ENCODE measurements around the gene TMTC4.
A peak's percentile ranks its signal among the peaks of the same experiment; 100 is the strongest.
"Not testable (repeated sequence)": the region's sequence is repeated elsewhere in the genome, so short reads cannot be mapped to it uniquely, and the experiment has no call there.

Gene TMTC4, protein sequence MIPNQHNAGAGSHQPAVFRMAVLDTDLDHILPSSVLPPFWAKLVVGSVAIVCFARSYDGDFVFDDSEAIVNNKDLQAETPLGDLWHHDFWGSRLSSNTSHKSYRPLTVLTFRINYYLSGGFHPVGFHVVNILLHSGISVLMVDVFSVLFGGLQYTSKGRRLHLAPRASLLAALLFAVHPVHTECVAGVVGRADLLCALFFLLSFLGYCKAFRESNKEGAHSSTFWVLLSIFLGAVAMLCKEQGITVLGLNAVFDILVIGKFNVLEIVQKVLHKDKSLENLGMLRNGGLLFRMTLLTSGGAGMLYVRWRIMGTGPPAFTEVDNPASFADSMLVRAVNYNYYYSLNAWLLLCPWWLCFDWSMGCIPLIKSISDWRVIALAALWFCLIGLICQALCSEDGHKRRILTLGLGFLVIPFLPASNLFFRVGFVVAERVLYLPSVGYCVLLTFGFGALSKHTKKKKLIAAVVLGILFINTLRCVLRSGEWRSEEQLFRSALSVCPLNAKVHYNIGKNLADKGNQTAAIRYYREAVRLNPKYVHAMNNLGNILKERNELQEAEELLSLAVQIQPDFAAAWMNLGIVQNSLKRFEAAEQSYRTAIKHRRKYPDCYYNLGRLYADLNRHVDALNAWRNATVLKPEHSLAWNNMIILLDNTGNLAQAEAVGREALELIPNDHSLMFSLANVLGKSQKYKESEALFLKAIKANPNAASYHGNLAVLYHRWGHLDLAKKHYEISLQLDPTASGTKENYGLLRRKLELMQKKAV

DNA sequence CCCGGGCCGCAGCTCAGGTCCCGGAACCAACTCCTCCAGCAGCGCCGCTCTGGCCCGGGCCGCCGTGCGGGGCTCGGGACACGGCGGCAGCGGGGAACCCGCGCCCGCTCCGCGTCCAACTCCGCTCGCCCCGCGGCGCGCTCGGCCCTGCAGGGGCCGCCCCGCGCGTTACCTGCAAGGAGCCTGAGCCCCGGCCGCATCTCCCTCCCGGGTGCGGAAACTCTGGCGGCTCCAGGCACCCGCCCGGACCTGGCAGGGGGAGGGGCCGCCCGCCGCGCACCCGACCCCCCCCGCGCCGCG lies at the start of gene TMTC4:
TSS of gene TMTC4 (minus strand) at position 224 of the 300 bp plus-strand sequence. CDS start 4,433 bp downstream, outside the sequence.
- DNase-seq (ENCODE audit: low read depth in 1 of 2, low spot score in 1 of 2): no peak

DNA sequence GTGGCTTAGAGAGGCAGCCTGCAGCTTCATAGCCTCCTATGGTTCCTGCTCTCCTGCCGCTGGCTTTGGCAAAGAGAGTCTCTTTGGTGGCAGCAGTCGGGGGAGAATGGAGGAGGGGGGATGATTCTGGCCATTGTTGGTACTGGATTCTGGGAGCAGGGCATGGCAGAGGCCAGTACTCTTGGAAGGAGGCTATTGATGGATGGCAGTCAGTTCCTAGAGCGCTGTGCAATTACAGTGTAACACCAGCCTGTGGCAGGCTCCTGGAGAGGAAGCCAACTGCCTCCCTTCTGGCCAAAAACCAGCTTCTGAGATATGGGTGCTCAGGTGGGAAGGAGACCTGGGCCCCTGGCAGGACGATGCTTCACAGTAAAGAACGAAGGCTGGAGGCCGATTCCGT lies 47.9 kb upstream of the TMTC4 start:
- no peak for DNase-seq (ENCODE audit: low read depth in 1 of 2, low spot score in 1 of 2)

DNA sequence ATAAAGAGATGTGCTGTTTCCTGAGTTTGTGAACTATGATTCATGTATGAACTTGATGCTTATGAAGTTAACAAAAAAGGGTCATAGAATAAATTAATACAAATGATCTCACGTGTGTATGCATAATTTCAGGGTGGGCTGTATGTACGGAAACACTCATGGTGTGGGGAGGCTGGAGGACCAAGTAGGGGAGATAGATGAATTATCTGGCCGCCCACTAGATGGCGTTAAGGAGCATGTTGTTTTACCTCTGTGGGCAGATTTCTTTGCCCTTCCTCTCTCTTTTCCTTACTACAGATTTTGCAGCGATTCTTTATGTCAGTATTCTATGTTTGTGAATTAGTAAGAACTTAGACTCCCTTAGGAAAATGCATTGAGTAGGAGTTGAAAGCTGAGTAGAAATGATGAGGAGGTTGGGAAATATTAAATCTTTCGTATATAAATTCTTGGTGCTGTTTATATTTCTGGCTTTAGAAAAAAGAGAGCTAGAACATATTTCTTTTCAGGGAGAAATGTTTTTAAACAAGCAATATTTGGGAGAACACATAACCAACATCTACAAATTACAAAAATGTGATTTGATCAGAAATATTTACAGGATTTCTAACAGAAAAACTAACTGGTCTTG lies 47.4 kb upstream of the TMTC4 start:
- DNase-seq (ENCODE audit: low read depth in 1 of 2, low spot score in 1 of 2): peak in 1 of 2 donors; percentile 41

DNA sequence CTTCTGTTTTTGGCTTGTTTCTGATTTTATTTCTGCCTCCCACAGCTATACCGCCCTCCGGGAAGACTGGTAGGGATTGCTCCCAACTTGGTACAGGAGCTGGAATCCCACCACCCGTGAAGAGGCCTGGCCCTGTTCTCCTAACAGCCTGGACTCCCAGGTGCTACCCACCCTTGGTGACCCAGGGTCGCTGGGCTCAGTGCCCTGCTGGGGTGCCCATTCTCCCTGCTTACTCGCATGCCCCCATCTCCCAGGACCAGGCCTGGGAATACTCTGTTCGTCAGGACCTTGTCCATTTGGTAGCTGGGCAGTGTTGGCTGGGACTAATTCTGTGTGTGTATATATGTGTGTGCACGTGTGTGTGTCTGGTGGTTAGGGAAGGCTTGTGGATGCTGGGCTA lies 41.0 kb upstream of the TMTC4 start:
- DNase-seq (ENCODE audit: low read depth in 1 of 2, low spot score in 1 of 2): no peak

DNA sequence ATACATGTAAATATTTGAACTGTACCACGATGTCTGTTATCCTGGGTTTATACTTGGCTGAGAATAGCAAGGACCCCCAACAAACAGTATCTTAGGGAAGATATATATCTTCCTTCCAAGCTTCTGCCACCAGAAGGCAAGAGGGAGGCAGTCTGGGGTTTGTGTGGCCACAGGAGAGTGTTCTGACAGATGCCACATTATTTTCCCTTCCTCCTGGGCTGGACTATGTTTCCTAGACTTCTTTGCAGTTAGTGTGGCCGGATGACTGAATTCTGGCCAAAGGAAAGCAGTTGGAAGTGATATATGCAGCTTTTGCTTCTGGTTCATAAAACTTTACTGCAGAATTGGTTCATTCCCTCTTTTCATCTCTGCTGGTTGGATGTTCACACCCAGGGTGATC lies 39.9 kb upstream of the TMTC4 start:
- no peak for DNase-seq (ENCODE audit: low read depth in 1 of 2, low spot score in 1 of 2)

DNA sequence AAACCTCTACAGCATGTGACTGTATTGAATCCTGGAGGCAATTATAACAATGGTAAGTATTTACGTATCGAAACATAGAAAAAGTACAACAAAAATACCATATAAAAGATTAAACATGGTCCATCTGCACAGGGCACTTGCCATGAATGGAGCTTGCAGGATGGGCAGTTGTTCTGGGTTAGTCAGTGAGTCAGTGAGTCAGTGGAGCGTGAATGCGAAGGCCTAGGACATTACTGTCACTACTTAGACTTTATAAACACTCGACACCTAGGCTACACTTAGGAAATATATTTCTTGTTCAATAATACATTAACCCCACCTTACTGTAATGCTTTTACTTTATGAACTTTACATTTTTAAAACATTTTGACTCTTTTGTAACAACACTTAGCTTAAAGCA lies 35.6 kb upstream of the TMTC4 start:
- no peak for DNase-seq (ENCODE audit: low read depth in 1 of 2, low spot score in 1 of 2)

DNA sequence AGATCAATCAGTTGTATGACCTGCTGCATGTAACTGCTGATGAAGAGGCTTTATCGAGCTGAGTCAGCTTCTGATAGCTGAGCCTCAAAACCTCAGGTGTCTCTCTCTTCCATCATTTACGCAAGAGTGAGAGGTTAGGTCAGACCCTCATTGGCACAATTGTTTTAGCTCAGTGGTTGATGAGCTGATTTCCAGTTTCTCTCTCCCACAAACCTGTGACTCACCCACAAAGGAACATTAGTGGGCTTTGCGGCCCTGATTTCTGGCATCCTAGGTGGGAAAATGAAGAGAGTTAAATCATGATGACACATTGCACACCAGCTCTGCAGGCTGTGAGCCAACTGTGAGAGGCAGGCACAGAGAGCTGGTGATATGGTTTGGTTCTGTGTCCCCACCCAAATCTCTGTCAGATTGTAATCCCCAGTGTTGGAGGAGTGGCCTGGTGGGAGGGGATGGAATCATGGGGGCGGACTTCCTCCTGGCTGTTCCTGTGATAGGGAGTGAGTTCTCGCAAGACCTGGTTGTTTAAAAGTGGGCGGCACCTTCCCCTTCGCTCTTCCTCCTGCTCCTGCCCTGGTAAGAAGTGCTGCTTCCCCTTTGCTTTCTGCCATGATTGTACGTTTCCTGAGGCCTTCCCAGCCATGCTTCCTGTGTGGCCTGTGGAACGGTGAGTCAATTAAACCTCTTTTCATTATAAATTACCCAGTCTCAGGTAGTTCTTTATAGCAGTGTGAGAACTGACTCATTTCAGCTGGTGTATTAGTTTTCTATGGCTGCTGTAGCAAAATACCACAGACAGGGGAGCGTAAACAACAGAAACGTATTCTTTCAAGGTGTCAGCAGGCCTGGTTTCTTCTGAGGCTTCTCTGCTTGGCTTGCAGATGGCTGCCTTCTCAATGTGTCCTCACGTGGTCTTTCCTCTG lies 33.5 kb upstream of the TMTC4 start:
- no peak for DNase-seq (ENCODE audit: low read depth in 1 of 2, low spot score in 1 of 2)

DNA sequence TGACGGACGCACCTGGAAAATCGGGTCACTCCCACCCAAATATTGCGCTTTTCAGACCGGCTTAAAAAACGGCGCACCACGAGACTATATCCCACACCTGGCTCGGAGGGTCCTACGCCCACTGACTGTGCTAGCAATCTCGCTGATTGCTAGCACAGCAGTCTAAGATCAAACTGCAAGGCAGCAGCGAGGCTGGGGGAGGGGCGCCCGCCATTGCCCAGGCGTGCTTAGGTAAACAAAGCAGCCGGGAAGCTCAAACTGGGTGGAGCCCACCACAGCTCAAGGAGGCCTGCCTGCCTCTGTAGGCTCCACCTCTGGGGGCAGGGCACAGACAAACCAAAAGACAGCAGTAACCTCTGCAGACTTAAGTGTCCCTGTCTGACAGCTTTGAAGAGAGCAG lies 23.7 kb upstream of the TMTC4 start:
- DNase-seq (ENCODE audit: low read depth in 1 of 2, low spot score in 1 of 2): not testable (repeated sequence)

DNA sequence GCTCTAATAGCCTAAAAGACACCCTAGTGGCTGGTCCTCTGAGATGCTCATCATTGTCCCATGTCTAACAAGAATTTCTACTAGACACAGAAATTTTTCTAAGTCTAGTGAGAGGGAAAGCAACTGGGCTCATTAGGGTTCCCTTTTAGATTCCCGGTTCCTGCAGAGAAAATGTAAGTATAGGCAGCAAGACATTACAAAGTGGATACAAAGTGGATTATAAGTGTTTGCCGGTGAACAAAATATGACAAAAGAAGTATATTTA lies 20.8 kb upstream of the TMTC4 start:
- DNase-seq (ENCODE audit: low read depth in 1 of 2, low spot score in 1 of 2): no peak

DNA sequence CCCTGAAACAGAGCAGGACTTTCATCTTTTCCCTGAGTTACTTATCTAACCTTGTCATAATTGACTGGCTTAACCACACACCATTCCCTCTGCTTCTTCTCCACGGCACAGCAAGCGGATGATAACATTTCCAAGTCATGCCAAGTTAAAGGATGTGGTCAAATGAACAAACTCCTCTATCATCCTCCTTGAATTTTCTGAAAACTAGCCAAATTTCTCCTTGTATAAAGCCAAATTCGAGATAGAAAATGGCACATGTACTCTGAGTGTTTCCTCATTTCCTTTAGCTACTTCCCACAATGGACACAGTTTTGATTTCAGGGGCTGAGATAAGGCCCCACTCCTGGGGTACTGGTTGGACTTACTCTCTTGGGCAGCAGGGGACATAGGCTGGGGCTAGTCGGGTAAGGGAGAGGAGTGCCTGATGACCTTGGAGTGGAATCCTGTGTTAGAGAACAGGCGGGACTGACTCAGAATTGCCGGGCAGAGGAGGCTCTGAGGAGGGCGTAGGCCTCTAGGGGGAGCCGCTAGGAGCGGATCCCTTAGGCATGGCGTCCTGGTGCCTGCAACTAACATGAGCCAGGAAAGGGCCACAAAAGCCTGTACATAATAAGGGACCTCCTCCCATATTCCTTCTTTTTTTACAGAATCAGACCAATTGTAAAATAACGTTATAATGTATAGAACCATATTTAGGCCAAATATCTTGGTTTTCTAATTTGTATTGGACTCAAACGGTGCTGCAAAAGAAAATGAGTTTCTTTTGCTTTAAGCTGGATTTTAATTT lies 20.3 kb upstream of the TMTC4 start:
- DNase-seq (ENCODE audit: low read depth in 1 of 2, low spot score in 1 of 2): no peak

DNA sequence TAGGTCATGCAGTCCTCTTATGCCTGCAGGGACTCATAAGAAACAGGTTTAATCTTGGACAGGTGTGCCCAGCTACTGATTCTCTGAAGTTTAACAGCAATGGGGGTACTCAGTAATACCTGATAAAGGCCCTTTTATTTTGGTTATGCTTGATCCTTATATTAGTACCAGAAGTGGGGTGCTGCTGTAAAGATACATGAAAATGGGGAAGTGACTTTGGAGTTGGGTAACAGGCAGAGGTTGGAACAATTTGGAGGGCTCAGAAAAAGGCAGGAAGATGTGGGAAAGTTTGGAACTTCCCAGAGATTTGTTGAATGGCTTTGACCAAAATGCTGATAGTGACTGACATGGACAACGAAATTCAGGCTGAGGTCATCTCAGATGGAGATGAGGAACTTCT lies 14.6 kb upstream of the TMTC4 start:
- DNase-seq (ENCODE audit: low read depth in 1 of 2, low spot score in 1 of 2): no peak

DNA sequence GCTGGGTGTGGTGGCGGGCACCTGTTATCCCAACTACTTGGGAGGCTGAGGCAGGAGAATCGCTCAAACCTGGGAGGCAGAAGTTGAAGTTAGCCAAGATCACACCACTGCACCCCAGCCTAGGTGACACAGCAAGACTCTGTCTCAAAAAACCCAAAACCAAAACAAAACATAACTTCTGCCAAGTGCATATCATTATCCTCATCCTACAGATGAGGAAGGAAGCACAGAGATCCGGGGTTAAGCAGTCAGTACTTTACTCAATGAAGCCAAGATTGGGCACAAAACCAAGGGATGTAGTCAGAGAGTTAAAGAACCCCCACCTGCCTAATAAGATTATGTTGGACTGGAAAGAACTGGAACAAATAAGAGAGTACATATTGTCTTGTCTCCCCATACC lies 5.5 kb upstream of the TMTC4 start:
- no peak for DNase-seq (ENCODE audit: low read depth in 1 of 2, low spot score in 1 of 2)

DNA sequence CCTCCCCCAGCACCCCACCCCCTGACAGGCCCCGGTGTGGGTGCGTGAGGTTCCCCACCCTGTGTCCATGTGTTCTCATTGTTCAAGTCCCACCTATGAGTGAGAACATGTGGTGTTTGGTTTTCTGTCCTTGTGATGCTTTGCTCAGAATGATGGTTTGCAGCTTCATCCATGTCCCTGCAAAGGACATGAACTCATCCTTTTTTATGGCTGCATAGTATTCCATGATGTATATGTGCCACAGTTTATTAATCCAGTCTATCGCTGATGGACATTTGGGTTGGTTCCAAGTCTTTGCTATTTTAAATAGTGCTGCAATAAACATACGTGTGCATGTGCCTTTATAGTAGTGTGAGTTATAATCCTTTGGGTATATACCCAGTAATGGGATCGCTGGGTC lies 2.5 kb upstream of the TMTC4 start:
- DNase-seq (ENCODE audit: low read depth in 1 of 2, low spot score in 1 of 2): not testable (repeated sequence)

DNA sequence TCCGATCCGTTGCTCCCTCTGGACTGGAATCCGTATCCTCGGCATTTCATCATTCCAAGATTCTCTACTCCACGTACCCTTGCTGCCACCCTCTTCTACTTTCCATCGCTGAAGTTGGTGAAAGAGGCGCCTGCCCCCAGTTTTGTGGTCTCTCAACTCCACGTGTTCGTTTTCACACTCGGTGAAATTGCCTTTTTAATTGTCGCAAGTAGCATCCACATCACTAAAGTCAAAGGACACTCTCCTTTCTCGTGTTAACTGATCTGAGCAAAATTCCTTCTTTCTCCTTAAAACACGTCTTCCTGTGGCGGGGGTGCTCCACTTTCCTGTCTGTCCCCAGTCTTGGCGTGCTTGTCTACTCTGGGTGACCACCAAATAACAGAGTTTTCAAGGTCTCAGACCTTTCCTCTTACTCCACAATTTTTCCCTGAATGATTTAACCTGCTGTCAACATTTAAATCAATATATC lies 1.1 kb upstream of the TMTC4 start:
- no peak for DNase-seq (ENCODE audit: low read depth in 1 of 2, low spot score in 1 of 2)

DNA sequence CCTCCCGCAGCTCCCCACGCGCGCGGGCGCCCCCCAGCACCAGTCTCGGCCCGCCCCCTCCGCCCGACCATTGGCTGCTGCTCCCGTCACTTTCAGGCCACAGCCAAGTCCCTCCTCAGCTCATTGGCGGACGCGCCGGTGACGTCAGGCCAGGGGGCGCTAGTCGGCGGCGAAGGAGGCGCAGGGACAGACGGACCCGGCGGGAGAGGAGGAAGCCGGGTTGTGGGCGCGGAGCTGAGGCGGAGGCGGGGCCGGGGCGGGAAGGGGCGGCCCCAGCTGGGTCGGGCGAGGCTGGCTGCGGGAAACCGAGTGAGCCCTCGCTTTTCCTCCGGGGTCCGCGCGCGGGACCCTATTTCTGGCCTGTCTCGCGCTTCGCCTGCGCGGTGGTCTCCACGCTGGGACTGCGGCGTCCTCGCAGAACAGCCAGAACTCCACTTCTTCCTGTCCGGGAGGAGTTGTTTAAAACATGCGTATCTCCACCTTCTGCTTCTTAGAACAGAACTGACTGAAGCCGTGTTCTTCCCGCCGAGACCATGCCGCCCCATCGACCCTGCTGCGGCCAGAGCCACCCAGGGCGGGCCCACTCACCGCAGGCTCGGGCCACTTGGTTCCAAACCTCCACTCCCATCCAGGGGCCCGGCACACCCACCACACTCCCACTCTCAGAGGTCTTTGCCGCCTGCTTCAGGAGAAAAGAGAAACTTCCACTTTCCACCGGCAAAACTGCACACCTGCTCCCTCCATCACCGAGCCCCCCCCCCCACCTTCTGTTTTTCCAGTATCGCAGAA lies 471 bp upstream of the TMTC4 start:
- peak; percentile 98 to 100 for DNase-seq (ENCODE audit: low read depth in 1 of 2, low spot score in 1 of 2)

DNA sequence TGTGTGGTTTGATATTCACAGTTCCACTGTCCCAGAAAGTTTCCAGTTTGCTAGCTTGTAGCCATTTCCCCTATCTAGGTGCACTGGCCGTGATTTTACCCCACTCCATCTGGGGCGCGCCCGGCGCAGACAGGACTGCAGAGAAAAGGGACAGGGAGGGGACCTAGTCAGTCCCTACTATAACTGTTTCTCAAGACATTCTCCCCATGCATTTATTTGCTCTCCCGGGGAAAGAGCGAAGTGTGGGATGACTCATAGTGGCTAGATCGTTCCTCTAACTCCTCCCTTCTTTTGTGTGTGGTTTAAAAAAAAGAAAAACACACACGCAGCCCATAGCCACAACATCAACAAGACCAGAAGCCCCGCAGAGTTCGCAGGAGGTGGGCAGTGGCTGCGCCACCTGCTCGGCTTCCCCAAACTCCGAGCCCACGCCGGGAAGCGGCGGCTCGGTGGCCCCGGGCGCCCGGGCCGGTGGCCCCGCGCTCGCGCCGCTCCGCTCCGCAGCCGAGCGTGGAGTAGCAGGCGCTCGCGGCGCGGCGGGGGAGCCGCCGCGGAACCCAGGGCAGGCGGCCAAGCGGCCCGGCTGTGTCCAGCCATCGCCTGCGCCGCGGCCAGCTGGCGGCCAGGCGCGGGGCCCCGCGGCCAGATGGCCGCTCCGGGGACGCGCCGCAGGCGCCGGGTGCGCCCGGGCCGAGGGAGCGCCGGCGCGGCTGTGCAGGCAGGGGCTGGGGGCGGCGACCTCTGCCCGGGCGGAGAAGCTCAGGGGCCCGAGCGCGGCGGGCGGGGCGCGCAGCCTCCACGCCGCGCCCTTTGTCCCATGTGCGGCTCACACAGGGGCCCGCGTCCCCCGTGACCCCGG lies 653 bp downstream of the TMTC4 start:
- DNase-seq (ENCODE audit: low read depth in 1 of 2, low spot score in 1 of 2): peak; percentile 16 to 50

DNA sequence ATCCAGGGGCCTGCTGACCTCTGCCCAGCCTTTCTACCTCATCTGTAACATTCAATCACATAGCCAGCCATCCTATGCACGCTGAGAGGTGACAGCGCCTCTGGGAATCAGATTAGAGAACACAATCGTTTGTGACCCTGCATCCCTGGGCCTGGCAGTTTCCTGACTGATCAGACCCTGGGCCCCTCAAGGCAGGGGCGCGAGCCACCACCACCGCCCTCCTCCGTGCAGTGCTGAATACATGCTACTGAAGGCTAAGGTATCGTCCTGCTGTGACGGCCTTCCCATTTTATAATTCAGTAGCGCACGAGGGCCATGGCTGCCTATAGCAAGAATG lies 1.3 kb downstream of the TMTC4 start:
- DNase-seq (ENCODE audit: low read depth in 1 of 2, low spot score in 1 of 2): no peak

DNA sequence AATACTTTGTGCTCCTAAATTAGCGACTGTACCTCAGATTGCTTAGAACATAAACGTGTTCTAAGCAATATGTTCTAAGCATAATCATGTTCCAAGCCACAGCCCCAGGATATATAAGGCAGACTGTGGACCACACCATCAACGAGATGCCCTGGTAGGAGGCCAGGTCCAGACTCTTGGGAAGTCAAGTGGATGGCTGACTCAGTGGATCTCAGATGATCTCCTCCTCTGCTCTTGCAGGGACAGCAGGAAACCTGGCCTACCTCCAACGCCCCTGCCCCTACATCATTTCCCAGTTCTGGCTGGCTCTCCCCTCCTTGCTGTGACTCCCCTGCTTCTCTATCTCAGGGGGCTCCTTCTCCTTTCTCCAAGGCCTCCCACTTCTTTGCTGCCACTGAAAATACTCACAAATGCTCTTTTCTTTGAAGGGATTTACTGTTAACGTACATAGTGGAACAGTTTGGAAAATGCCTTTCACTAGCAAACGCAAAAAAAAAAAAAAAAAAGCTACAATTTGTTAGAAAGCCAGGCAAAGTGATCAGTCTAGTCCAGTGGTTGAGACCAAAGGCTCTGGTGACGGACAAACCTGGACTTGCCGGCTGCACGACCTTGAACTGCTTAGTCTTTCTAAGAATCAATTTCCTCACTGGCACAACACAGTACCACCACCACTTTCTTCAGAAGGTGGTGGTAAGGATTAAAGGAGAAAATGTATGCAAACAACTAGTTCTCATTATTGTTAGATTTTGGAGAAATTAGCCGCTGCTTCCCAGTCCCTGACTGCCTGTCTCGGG lies 3.0 kb downstream of the TMTC4 start:
- no peak for DNase-seq (ENCODE audit: low read depth in 1 of 2, low spot score in 1 of 2)

All from activated CD4-positive, alpha-beta T cell treated with anti-CD3 and anti-CD28 coated beads, Interleukin-2, amount 50 U/mL, for 24 hours (primary cell).